Stimulated activated CD4-positive, alpha-beta T cell treated with anti-CD3 and anti-CD28 coated beads, Interleukin-15, amount 100 ng/mL, for 24 hours (primary cell): ENCODE data around the gene SNAPIN.

Experiments
- DNase-seq: peaks from one replicate; pipeline ENCODE4 v3.0.0-alpha.2; 2020

Gene SNAPIN, protein sequence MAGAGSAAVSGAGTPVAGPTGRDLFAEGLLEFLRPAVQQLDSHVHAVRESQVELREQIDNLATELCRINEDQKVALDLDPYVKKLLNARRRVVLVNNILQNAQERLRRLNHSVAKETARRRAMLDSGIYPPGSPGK

DNA sequence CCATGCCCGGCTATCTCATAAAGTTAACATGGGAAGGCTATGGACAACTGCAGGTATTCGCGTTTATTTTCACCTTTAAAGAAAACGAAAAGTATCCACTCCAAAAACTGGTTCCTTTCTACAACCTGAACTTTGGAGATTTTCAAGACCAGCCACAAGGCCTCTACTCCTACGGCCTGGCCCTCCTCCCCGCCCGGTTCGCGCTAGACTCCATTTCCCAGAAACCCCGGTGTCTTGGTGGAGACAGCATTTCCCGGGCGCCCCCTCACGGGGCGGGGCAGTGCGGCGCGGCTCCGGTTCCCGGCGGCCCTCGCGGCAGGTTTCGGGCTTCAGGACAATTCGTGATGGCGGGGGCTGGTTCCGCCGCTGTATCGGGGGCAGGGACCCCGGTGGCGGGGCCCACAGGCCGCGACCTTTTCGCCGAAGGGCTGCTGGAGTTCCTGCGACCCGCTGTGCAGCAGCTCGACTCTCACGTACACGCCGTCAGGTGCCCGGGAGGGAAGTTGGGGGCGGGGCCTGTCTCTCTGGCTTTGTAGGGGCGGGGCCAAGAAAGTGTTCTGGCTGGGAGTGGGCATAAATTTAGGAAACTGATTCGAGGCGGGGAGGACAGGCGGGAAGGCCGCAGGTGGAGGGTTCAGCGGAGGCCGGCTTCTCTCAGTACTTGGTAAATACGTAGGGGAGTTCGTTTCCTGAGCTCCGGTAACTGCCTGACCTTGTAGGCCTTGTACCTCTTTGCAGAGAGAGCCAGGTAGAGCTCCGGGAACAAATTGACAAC, at the start of gene SNAPIN:
Gene SNAPIN (plus strand): TSS at position 304 of the 775 bp plus-strand sequence. CDS start 41 bp downstream, at position 345.
- DNase-seq = peak; percentile 95

DNA sequence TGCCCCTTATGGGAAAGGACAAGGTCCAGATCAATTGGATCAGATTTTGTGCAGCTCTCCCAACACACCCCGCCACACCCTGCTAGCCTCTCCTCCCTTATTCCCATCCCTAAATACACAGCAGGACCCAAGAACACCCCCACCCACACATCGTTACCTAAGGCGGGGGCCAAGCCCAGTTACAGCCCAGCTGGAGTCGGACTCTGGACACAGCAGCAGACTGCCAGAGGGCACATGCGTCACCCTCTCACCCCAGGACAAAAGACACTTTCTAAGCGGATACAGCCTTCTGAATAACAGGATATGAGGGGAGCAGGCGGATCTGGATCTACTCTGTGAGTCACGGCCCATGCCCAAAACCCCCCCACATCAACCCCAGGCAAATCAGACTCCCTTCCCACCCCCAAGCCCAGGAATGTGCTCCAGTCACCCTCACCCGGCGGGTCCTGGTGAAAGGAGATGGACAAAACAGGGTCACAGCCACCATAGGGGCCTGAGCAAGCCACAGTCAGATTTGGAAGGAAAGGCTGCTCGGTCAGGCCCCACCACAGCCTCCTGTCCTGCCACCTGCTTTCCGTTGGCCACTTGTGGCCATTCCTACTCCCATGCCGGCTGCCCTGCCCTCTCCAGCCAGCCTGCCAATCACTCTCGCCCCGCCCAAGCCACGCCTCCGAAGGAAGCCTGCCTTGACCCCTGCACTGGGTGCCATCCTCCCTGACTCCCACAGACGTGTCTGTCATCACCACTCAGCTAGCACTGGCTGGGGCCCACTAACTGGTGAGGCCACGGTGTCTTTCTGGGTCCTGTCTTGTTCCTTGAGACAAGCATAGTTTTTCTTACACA, 49.5 kb upstream of the SNAPIN start:
- DNase-seq = no peak

DNA sequence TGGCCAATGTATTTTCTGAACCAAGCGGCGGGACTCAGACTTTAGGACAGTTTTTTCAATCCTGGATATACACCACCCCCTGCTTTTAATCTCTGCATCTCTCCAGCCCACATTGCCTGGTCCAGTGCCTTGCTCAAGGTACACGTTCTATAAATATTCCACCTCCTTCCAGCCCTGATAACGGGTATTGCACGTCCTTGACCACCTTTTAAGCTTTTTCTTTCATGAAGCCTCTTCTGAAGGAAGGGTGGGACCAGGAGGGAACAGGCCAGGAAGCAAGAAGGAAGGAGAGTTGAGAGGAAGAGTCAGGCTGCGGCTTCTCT, 49.0 kb upstream of the SNAPIN start:
- DNase-seq = no peak

DNA sequence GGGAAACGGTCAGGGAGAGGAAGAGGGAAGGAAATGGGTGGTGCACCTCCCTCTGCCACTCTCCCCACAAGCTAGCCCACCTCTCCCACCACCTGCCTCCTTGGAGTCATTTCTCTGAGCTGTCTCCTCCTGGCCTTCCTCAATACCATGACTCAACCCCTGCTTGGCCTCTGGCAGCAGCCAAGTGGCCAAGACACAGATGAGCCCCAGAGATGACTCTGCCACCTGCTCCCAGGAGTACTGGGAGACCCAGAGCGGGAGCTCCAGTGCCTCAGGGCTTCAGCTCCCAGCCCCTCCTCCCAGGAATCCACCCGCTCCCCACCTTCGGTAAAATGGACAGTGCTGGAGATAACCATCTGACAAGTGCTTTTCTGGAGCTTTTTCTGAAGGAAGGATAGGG, 48.2 kb upstream of the SNAPIN start:
- DNase-seq = no peak

DNA sequence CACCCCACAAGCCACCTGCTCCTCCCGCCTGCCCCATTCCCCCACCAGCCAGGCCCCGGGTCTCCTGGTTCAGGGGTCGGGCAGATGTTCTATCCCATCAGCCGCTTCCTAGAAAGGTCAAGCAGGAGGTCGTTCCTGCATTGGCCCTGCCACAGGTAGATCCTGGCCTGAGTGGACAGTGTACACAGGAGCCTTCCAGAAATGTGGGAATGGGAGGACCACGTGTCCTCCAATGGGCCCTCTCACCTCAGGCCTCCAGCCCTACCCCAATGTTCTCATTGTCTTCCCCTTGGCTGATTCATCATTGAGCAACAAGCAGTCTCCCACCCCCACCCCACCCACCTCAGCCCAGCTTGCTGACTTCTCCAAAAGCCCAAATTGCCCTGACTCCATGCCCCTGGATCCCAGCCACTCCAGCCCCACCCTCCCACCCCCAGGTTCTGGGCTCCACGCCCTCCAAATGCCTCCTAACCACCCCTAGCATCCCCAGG, 47.6 kb upstream of the SNAPIN start:
- DNase-seq = no peak

DNA sequence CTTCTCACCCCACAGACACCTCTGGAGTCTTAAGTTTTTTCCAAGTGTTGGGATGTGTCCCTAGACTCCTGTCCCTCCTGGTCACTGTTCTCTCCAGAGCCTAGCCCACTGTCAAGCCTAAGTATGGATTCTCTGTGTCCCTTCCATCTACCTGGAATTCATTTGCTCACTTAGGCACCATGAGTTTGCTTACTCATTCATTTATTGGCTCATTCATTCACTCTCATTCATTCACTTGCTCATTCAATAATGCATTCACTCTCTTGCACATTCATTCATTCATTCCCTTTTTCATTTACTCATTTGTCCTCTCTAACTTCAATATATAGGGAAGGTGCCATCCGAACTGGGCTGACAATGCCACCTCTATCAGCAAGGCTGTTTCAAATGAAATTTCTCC, 47.1 kb upstream of the SNAPIN start:
- DNase-seq = no peak

DNA sequence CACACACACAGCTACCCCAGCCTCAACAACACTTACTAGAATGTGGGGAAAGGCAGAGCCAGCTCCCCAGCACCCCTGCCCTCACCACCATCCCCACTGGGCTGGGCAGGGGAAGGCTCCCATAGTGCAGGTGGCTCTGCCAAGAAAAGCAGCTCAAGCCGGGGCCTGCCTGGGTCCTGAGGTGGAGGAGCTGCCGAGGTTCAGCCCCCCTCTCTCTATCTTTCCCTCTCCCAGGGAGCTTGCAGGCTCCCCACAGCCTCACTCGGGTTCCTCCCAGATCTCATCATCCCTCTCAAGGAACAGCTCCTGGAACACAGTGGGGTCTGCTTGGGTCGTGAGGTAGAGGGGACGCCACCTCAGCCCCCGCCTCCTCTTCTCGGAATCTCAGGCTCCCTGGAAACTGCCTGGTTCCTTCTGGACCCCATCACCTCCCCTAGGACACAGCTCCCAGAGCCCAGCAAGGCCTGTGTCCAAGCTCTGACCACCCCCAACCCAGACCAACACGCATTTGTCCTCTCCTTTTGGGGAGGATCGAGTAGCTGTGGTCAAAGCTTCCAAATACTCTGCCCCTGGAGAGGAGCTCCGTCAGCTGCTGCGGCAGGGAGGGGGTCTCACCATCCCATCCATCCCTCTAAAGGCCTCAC, 46.3 kb upstream of the SNAPIN start:
- DNase-seq = no peak

DNA sequence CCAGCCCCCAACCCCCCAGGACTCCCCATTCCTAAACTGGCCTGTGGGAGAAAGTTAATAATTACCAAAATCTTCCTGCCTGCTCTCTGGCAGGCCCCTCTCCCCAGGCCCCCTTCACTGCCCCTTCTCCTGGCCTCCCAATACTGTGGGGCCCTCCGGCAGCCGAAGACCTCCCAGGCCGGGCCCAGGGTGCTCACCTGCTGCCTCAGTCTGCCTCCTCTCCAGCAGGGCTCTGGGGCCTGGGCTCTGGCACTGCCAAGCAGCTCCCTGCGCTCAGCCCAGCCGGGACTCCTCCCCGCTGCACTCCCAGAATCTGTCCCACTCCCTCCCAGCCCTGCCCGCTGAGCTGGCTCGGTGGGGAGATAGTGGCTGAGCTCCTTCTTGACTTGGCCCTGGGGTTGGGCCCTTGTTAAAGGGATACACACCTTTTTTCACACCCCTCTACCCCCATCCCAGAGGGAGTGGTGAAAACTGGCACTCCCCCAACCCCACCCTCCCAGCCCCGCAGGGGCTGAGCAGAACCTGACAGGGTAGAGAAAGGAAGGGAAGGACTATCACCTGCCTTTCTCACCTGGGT, 45.7 kb upstream of the SNAPIN start, which contains the start of gene S100A16:
Gene S100A16 (minus strand): TSS at position 383 of the 577 bp plus-strand sequence. CDS start 4,986 bp downstream, outside the sequence.
- DNase-seq = no peak

DNA sequence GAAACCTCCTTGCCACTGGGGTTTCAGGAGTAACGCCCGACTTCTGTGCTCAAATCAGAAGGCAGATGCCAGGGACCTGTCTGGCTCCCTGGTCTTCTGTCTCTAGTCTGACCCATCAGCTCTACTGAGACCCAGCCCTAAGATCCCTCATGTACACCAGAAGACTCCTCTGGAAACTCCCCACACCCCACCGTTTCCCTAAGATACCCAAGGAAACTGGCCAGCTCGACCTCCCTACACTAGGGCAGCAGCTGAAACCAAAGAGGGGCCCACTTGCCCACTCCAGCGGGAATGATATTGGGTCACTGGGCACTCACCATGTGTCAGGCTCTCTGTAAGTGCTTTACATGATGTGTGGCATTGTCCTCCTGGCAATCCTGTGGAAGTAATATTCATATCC, 45.1 kb upstream of the SNAPIN start:
- DNase-seq = no peak

DNA sequence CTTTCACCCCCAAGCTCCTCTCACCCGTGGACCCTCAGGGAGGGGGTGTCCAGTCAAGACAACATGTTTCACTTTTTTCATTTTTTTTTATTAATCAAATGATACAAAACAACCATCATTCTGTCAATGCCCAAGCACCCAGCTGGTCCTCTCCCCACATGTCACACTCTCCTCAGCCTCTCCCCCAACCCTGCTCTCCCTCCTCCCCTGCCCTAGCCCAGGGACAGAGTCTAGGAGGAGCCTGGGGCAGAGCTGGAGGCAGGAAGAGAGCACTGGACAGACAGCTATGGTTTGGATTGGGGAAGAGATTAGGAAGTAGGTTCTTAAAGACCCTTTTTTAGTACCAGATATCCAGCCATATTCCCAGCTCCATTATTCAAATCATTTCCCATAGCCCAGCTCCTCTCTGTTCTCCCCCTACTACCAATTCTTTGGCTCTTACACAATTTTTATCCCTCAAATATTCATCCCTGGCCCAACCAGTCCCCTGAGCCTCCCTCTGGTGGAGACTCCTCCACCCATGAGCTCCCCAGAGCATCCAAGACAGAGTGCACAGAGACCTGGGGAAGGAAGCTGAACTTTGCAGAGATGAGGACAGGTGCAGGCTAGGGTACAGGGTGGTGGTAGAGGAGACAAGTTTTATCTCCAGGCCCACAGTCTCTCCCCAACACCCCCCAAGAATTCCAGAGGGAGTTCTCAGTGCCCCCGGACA, 44.2 kb upstream of the SNAPIN start:
- DNase-seq = no peak

DNA sequence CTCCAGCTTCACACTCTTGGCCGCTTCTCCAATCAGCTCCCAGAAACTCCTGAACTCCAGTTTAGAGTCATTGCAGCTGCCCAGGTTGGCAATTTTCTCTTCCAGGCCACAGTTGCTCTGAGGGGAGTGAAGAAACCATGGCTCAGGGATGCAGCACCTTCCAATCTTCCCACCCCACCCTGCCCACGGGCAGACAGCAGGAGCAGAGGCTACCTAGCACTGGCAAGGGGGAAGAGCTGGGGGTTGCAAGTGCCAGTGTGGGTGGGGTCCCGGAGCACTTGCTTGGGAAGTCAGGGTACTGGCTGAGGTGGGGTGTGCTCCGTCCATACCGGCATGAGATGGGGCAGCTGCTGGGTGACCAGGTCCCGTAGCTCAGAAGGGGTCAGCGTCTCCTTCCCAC, 43.6 kb upstream of the SNAPIN start:
- no peak for DNase-seq

DNA sequence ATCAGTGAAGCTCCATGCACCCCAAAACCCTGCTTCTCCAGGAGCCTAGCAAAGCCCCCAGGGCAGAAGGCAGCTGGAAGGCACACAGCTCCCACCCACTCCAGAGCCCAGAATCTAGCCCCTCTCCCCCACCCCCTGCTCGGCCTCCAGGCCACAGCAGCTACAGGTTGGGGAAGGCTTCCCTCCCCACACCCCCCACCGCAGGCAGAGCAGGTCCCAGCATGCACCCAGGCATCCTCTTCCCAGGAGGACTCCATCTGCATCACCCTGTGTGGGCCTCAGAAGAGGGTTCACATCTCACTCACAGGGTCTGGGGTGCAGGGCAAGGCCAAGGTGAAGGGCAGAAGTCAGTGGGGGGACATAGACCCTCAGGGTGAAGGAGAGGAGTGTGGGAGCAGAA, 43.1 kb upstream of the SNAPIN start:
- no peak for DNase-seq

DNA sequence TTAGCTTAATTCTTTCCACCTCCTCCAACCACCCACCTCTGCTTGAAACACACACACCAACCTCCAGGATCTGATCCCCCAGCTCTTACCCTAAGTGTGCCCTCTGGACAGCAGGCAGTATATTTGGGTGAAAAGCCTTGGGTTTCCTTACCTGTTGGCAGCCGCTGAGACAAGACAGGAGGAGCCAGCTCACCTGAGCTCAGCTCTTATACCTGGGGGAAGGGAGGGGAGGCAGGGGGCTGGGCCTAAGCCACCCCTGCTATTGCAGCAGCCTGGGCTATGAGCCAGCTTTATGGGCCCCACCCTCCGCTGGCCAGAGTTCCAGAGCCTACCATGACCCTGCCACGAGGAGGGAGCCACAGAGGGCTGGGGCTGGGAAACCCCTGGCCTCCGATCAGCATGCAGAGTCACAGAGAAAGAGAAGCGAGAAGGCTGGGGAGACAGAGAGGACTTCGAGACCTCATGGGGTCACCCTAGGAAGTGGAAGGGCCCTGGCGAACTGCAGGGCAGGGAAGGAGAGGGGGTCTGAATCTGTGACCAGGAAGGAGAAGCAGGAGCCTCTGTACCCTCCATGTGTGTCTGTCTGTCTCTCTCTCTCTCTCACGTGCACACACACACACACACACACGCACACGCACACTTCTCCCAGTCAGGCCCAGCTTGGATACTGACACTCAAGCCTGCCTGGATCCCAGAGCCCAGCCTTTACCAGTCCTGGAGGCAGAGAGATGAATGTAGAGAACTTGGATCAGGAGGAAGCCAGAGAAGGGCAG, 42.2 kb upstream of the SNAPIN start, which contains the start of gene S100A14:
Gene S100A14 (minus strand): TSS at position 182 of the 773 bp plus-strand sequence. CDS start 467 bp downstream, outside the sequence.
- no peak for DNase-seq

DNA sequence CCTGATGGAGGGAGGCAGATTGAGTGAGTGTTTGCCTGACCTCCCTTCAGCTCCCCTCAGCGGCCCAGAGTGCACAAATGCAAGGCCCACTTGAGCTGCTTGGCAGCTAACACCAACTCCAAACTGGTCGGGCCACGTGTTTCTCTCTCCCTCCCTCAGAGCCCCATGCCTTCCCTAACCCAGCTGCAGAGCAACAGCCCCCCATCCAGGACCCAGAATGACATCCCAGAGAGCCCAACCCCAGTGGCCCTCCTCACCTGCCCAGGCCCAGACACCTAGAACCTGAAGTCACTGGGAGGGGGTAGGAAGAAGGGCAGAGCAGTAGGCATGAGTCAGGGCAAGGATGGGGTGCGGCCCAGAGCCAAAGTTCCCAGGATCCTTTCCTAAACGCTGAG, 41.6 kb upstream of the SNAPIN start:
- no peak for DNase-seq

DNA sequence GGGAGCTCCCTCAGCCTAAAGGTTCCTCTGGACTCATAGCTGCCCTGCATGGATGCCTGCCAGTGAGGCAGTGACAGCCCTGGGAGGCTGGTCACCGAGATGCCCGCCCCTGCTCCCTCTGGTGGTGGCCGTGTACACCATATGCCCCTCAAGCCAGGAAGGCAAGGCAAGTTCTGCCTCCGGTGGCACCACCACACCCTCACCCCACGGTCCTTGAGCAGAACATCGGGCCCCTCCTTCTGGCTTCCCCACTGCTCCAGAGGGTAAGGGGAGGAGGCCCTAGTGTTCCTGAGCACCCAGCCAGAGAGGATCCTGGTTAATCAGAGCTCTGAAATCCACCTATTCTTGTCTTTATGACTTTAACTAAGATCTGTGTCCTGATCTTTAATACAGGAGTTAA, 40.8 kb upstream of the SNAPIN start:
- no peak for DNase-seq

DNA sequence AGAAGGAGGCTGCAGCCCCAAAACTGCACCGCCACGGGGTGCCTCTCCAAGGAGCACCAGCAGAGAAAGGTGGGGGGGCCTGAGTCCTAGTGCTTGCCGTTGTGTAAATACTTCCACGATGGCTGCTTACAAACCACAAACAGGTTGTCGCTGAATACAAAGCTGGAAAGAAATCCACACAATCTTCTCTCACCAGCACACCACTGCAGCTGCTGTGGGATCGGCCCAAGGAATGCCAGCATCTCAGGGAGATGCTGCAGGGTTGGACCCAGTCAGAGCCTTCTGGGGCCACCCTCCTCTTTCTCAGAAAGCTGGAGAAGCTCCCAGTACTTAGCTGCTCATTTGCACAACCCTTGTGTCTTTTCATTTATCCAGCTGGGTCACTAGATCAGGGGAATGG, 39.3 kb upstream of the SNAPIN start:
- no peak for DNase-seq

DNA sequence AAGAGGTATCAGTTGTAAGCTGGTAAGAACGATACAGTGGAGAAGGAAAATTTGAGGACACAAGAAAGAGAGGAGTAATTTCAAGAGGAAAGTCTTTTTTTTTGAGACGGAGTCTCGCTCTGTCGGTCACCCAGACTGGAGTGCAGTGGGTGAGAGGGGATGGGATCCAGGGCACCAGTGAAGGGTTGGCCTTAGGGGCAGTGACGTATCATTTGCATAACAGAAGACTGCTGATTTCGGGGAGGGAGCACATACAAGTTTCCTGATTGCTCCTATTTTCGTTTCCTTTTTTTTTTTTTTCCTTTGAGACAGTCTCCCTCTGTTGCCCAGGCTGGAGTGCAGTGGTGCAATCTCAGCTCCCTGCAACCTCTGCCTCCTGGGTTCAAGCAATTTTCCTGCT, 35.4 kb upstream of the SNAPIN start:
- no peak for DNase-seq

DNA sequence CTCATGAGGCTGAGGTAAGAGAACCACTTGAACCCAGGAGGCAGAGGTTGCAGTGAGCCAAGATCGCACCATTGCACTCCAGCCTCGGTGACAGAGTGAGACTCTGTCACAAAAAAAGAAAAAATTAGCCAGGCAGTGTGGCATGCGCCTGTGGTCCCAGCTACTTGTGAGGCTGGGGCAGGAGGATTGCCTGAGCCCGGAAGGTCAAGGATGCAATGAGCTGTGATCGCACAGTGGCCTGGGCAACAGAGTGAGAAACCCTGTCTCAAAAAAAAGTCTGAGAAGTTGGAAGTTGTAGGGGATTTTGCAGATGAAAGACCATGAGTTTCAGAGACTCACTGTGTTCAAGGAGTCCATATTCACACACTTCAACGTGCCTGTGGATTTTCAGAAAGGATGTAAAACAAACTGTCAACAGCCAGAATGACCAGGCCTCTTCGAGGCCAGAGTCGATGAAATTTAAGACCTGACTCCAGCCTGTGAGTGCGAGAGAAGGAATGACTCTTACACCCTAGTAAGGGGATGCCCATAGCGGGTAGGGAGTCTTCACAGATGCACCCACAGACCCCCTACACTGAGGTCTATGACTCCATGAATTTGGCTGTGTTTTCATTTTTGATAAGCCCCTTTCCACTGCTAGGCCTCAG, 33.4 kb upstream of the SNAPIN start:
- DNase-seq = no peak

DNA sequence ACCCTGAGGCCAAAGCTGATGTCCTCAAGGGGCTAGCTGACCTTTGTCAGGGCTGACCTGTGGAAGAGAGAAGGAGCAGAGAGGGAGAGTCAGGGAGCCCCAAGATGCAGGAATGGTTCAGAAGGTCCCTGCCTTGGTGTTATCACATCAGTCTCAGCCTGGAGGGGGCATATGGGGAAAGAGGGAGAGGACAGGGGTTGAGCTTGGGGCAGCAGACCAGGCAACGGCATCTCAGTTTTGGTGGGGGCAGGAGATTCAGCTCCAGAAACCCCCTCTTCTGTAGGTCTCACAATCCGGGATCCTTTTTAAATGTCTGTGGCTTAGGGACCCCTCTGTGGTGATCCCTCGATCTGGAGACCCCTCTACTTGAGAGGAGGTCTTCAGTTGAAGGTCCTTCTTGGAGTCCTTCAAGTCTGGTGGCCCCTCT, 32.0 kb upstream of the SNAPIN start:
- no peak for DNase-seq

DNA sequence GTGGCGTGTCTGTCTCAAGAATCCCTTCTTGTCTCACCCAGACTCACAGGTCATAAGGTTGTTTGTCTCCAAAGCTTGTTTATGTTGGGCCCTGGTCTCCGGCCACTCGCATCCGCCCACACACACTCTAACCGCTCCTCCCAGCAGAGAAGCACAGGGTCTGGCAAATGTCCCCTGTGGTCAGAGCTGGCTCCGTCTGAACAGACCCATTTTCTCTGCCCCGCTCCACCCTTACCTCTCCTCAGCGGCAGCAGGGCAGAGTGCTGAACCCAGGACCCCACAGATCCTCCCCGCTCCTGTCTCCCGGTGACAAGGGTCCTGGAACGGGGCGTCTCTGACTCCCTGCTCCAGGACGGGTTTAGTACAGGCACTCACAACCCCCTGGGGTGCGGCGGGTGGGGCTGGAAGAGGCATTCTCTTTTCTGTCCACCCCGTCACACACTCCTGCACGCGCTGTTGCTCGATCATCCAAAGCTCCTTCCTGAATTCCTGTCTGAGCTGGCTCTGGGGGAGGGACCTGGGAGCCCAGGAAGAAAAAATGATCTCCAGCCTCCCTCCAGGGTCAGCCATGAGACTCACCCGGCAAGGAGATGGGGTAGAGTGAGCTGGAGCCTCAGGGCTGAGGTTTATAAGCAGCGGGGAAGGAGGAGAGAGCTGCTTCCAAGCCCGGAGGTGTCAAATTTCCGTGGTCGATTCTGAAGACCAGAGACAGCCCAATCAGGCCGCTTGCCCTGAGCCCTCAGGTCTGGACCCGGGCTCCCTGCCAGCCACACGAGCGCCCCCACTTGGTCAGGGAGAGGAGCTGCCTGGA, 31.4 kb upstream of the SNAPIN start, which contains the start of gene S100A13:
Gene S100A13 (minus strand): TSS at position 602 of the 811 bp plus-strand sequence. CDS start 1,033 bp downstream, outside the sequence.
- peak; percentile 20 for DNase-seq
